ENCODE measurements around the gene PACSIN3.

DNA sequence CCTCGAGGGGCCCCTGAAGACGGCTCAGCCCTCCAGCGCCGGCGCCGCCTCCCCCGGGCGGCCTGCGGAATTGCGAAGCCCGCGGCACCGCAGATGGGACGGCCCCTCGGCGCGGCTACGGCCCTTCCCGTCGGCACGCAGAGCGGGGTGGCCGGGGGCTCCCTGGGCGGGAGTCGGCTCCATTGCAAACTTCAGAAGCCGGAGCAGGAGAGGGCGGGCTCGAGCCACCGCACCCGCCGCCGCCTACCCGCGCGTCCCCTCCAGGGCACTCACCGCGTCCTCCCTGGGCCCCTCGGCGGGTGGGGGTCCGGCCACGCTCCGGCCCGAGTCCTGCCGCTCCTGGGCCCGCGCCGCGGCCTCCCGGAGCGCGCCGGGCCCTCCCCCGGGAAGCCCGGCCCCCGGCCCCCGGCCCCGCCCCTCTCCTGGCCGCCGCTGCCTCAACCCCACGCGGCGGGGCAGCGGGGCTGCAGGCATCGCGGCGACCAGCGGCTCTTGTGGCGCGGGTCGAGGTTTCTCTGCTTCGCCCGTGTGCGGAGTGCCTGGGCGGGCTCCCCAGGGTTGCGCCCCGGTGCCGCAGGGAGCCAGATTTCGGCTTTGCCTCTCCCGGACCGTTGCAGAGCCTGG lies at the start of gene PACSIN3:
- TF ChIP-seq CTCF (IDR thresholded peaks at IDR 0.05 in 2 of 3, conservative IDR thresholded peaks at IDR 0.05 in 1 of 3; ENCODE audit: borderline replicate concordance in 1 of 3, insufficient read depth in 1 of 3, low read depth in 2 of 3, low read length in 2 of 3) (no peak), JUND (IDR thresholded peaks at IDR 0.05) (no peak), ZNF274 (IDR thresholded peaks at IDR 0.05; ENCODE audit: low read depth, low read length) (no peak), POLR2A (IDR thresholded peaks at IDR 0.05; ENCODE audit: borderline replicate concordance, extremely low read depth, insufficient read depth, insufficient read length) (peak; percentile 32), EZH2 (IDR thresholded peaks at IDR 0.05) (no peak), REST (IDR thresholded peaks at IDR 0.05; ENCODE audit: low read depth) (no peak), RAD21 (IDR thresholded peaks at IDR 0.05; ENCODE audit: low read depth) (no peak), ZFX (IDR thresholded peaks at IDR 0.05) (peak; percentile 83), POLR2AphosphoS5 (IDR thresholded peaks at IDR 0.05; ENCODE audit: low read depth, low read length) (peak; percentile 56), EGR1 (IDR thresholded peaks at IDR 0.05; ENCODE audit: low read depth) (no peak)

All from HCT116 (cell line).